Ovary (tissue), 9 donors: ENCODE measurements around the gene D2HGDH. TPM values are rescaled to one million over a fixed set of nuclear protein-coding genes. Genes with fewer than 3 reads are reported as not detected.

Experiments used
- DNase-seq, 5 donors: peaks; one replicate each; pipeline ENCODE4 v3.0.0-alpha.2; 2019 to 2020
- H3K27ac ChIP-seq, 2 donors: fragments of 200-600 bp; one replicate each; pipeline versions ENCODE4 v1.5.1 to v1.8.0; 2019 to 2022
- H3K27me3 ChIP-seq: fragments of 200-600 bp; one replicate; pipeline ENCODE4 v1.8.0; 2022
- H3K36me3 ChIP-seq: fragments of 200-600 bp; sonication (generic); one replicate; pipeline ENCODE4 v1.5.1; 2019
- H3K4me1 ChIP-seq: one replicate; pipeline ENCODE4 v1.8.1; 2013; ENCODE audit warnings: mild to moderate bottlenecking, moderate library complexity; ENCODE audit not compliant: insufficient read depth
- H3K4me3 ChIP-seq: fragments of 200-600 bp; sonication (generic); one replicate; pipeline ENCODE4 v1.5.1; 2017
- H3K9me3 ChIP-seq, 2 donors: fragments of 200-600 bp in 1 of 2; sonication (generic) in 1 of 2; one replicate each; pipeline versions ENCODE4 v1.5.1 to v1.8.1; 2013 to 2019; ENCODE audit warnings: mild to moderate bottlenecking in 1 of 2, moderate library complexity in 1 of 2
- CTCF ChIP-seq, 3 donors: fragments of 450-650 bp in 2 of 3; fragments of 200-600 bp in 1 of 3; IDR thresholded peaks; one replicate each; pipeline versions ENCODE4 v1.5.1 to v1.8.0; 2016 to 2022; ENCODE audit warnings: antibody characterized with exemption in 3 of 3, mild to moderate bottlenecking in 1 of 3
- EP300 ChIP-seq: sonication (generic); formaldehyde crosslinking; IDR thresholded peaks from one replicate; pipeline ENCODE4 v1.6.1; 2017; ENCODE audit warnings: antibody characterized with exemption
- POLR2A ChIP-seq: fragments of 450-650 bp; IDR thresholded peaks from one replicate; pipeline ENCODE4 v1.6.1; 2017; ENCODE audit warnings: antibody characterized with exemption, mild to moderate bottlenecking, moderate library complexity
- WGBS, 3 donors: extraction: QIAGEN DNeasy Blood & Tissue Kit in 1 of 3; methylation state at CpG; one replicate each; pipeline versions ENCODE4 v1.1.5 to v1.1.7; 2013 to 2017; 5-methylcytosine and 5-hydroxymethylcytosine counted together
- intact Hi-C, 4 donors: fragments of 100-400 bp; cut with DNase I; formaldehyde crosslinking; loops; one replicate each; pipeline versions ENCODE4 v1.11.0 to v1.15.1; 2022 to 2023
- polyA plus RNA-seq, 2 donors: library from polyadenylated mRNA; stranded (reverse); fragments of 200-250 nt in 1 of 2; fragments of 350-450 nt in 1 of 2; fragmentation: Illumina TruSeq in 1 of 2; extraction: RNeasy Lipid Tissue Mini Kit (QIAGEN cat#74804) in 1 of 2; gene quantifications; one replicate each; pipeline ENCODE4 v1.2.3, GENCODE V29; 2013 to 2014
- total RNA-seq, 7 donors: library from RNA; depleted of rRNA in 2 of 7; stranded (reverse); fragments of >200 nt in 2 of 7; fragmentation: NEBNext Ultra II Directional in 3 of 7; extraction: Animal tissue kit (Norgen Biotek cat#: 25700) in 3 of 7; gene quantifications; one replicate each; pipeline versions ENCODE4 v1.1.0 to v1.2.4, GENCODE V29; 2016 to 2023
- donor health status: DM: no; HTN: no; CAD: no; lungs with moderate emphysema.
- donor health status: DM: no; HTN: no; CAD: no.
- donor health status: Bipolar disorder and iron deficiency.
- donor health status: DM: yes; HTN: yes; CAD: no.
- donor health status: DM: no; HTN: no; CAD: no.
- donor health status: DM: yes; HTN: yes; CAD: no.

Gene D2HGDH
- total and polyA plus RNA-seq, 9 donors = 0.63 to 35.1 (median 24.6) TPM

GRCh38 chr2:241793385-241793784, 59.0 kb downstream of the D2HGDH start:
- no peak for TF ChIP-seq EP300
- no peak for TF ChIP-seq CTCF (IDR thresholded peaks at IDR 0.05)
- no peak for TF ChIP-seq POLR2A
- 88 to 93% (median 91%) methylated on average over 5 of the region's 5 CpGs for WGBS, 3 donors
- no peaks in the 10 kb centered on the region for H3K27me3 ChIP-seq

GRCh38 chr2:241794250-241794823, 59.9 kb downstream of the D2HGDH start:
- intact Hi-C loops = no loop called here
- DNase-seq = peak in 1 of 5 donors; percentile 26
- H3K9me3 ChIP-seq = no peaks in the 10 kb centered on the region
- H3K4me3 ChIP-seq = no peak overlapping the region
- H3K36me3 ChIP-seq = no peaks in the 10 kb centered on the region
- H3K27ac ChIP-seq = no peak overlapping the region
- H3K4me1 ChIP-seq = no peaks in the 10 kb centered on the region
- TF ChIP-seq POLR2A = no peak
- TF ChIP-seq CTCF (IDR thresholded peaks at IDR 0.05) = no peak
- TF ChIP-seq EP300 = no peak
- H3K27me3 ChIP-seq = no peaks in the 10 kb centered on the region
- 85 to 91% (median 86%) methylated on average over 10 of the region's 10 CpGs for WGBS, 3 donors

More at GRCh38 chr2:241793385-241793784, 59.0 kb downstream of the D2HGDH start:
- Histone ChIP-seq H3K27ac (no peak overlapping the region), H3K36me3 (no peaks in the 10 kb centered on the region), H3K9me3 (no peaks in the 10 kb centered on the region), H3K4me1 (no peaks in the 10 kb centered on the region), H3K4me3 (no peak overlapping the region)
- DNase-seq = no peak
- intact Hi-C loops = no loop called here

GRCh38 chr2:241795021-241795999, 60.9 kb downstream of the D2HGDH start:
- TF ChIP-seq EP300 = no peak
- TF ChIP-seq CTCF (IDR thresholded peaks at IDR 0.05) = no peak
- intact Hi-C loops = no loop called here
- no peak overlapping the region for H3K27ac ChIP-seq

GRCh38 chr2:241796209-241796608, 61.8 kb downstream of the D2HGDH start:
- Histone ChIP-seq H3K4me1 (no peaks in the 10 kb centered on the region), H3K4me3 (no peak overlapping the region), H3K27ac (no peak overlapping the region), H3K27me3 (no peaks in the 10 kb centered on the region), H3K9me3 (no peaks in the 10 kb centered on the region), H3K36me3 (no peaks in the 10 kb centered on the region)
- intact Hi-C loops = no loop called here
- peak in 1 of 5 donors; percentile 13 for DNase-seq
- WGBS, 3 donors = 94 to 95% (median 94%) methylated on average over 13 of the region's 13 CpGs
- TF ChIP-seq CTCF (IDR thresholded peaks at IDR 0.05) (no peak), EP300 (no peak), POLR2A (no peak)

More at GRCh38 chr2:241795021-241795999, 60.9 kb downstream of the D2HGDH start:
- Histone ChIP-seq H3K9me3 (no peaks in the 10 kb centered on the region), H3K36me3 (no peaks in the 10 kb centered on the region), H3K4me3 (no peak overlapping the region), H3K4me1 (no peaks in the 10 kb centered on the region), H3K27me3 (no peaks in the 10 kb centered on the region)
- peak in 1 of 5 donors; percentile 5 for DNase-seq
- 69 to 74% (median 69%) methylated on average over 31 of the region's 31 CpGs for WGBS, 3 donors
